ENCODE measurements around the gene RNF220. TPM values are rescaled to one million over a fixed set of nuclear protein-coding genes. Genes with fewer than 3 reads are reported as not detected.

RNF220 gene
- total and polyA plus RNA-seq, 9 donors: 54.5 to 63.4 (median 56.7) TPM

- Histone ChIP-seq H3K27ac (ENCODE audit: low read length) (no peak overlapping the region), H3K4me1 (ENCODE audit: control insufficient read depth, insufficient read depth, low read length) (no peaks in the 10 kb centered on the region)
- 100% methylated on average over 3 of the region's 6 CpGs for WGBS (ENCODE audit: insufficient coverage)
Observed at GRCh38 chr1:44537538-44537937, 132.5 kb downstream of the RNF220 start.

GRCh38 chr1:44537956-44538355 lies 132.9 kb downstream of the RNF220 start:
- 60% methylated on average over 2 of the region's 3 CpGs for WGBS (ENCODE audit: insufficient coverage)
- DNase-seq: no peak
- no peak overlapping the region for H3K27ac ChIP-seq (ENCODE audit: low read length)
- no peaks in the 10 kb centered on the region for H3K9me3 ChIP-seq (replicated peaks; ENCODE audit: control insufficient read depth, low read depth, low read length)
- no peak overlapping the region for H3K4me3 ChIP-seq (ENCODE audit: low read length)
- H3K4me1 ChIP-seq (ENCODE audit: control insufficient read depth, insufficient read depth, low read length): no peaks in the 10 kb centered on the region
- H3K36me3 ChIP-seq (ENCODE audit: control insufficient read depth, insufficient read depth, low read length): no peaks in the 10 kb centered on the region
- H3K27me3 ChIP-seq (ENCODE audit: control insufficient read depth, insufficient read depth, low read length): peaks cover 6% of the 10 kb centered on the region

More at GRCh38 chr1:44537538-44537937, 132.5 kb downstream of the RNF220 start:
- Histone ChIP-seq H3K9me3 (replicated peaks; ENCODE audit: control insufficient read depth, low read depth, low read length) (no peaks in the 10 kb centered on the region), H3K27me3 (ENCODE audit: control insufficient read depth, insufficient read depth, low read length) (peaks cover 6% of the 10 kb centered on the region), H3K36me3 (ENCODE audit: control insufficient read depth, insufficient read depth, low read length) (no peaks in the 10 kb centered on the region), H3K4me3 (ENCODE audit: low read length) (no peak overlapping the region)
- DNase-seq: no peak

GRCh38 chr1:44539991-44540730 lies 135.1 kb downstream of the RNF220 start:
- Histone ChIP-seq H3K27me3 (ENCODE audit: control insufficient read depth, insufficient read depth, low read length) (peaks cover 17% of the 10 kb centered on the region), H3K27ac (ENCODE audit: low read length) (no peak overlapping the region), H3K4me1 (ENCODE audit: control insufficient read depth, insufficient read depth, low read length) (no peaks in the 10 kb centered on the region), H3K4me3 (ENCODE audit: low read length) (no peak overlapping the region), H3K9me3 (replicated peaks; ENCODE audit: control insufficient read depth, low read depth, low read length) (no peaks in the 10 kb centered on the region), H3K36me3 (ENCODE audit: control insufficient read depth, insufficient read depth, low read length) (no peaks in the 10 kb centered on the region)
- no peak for DNase-seq
- WGBS (ENCODE audit: insufficient coverage): no CpG with 5 or more reads among the region's 6 CpGs

GRCh38 chr1:44542420-44543063 lies 137.5 kb downstream of the RNF220 start:
- 16% methylated on average over 7 of the region's 14 CpGs for WGBS (ENCODE audit: insufficient coverage)
- Histone ChIP-seq H3K27ac (ENCODE audit: low read length) (no peak overlapping the region), H3K4me3 (ENCODE audit: low read length) (no peak overlapping the region), H3K36me3 (ENCODE audit: control insufficient read depth, insufficient read depth, low read length) (no peaks in the 10 kb centered on the region), H3K27me3 (ENCODE audit: control insufficient read depth, insufficient read depth, low read length) (peaks cover 21% of the 10 kb centered on the region), H3K9me3 (replicated peaks; ENCODE audit: control insufficient read depth, low read depth, low read length) (no peaks in the 10 kb centered on the region), H3K4me1 (ENCODE audit: control insufficient read depth, insufficient read depth, low read length) (no peaks in the 10 kb centered on the region)
- DNase-seq: no peak

- no peak overlapping the region for H3K4me3 ChIP-seq (ENCODE audit: low read length)
- H3K27me3 ChIP-seq (ENCODE audit: control insufficient read depth, insufficient read depth, low read length): peaks cover 21% of the 10 kb centered on the region
- H3K27ac ChIP-seq (ENCODE audit: low read length): no peak overlapping the region
- no peaks in the 10 kb centered on the region for H3K9me3 ChIP-seq (replicated peaks; ENCODE audit: control insufficient read depth, low read depth, low read length)
- 8% methylated on average over 7 of the region's 15 CpGs for whole genome bisulfite sequencing (ENCODE audit: insufficient coverage)
- no peaks in the 10 kb centered on the region for H3K4me1 ChIP-seq (ENCODE audit: control insufficient read depth, insufficient read depth, low read length)
- no peak for DNase-seq
- no peaks in the 10 kb centered on the region for H3K36me3 ChIP-seq (ENCODE audit: control insufficient read depth, insufficient read depth, low read length)
Observed at GRCh38 chr1:44543064-44543744, 138.1 kb downstream of the RNF220 start.

GRCh38 chr1:44543786-44544185 lies 138.7 kb downstream of the RNF220 start:
- Histone ChIP-seq H3K9me3 (replicated peaks; ENCODE audit: control insufficient read depth, low read depth, low read length) (no peaks in the 10 kb centered on the region), H3K27ac (ENCODE audit: low read length) (no peak overlapping the region), H3K4me3 (ENCODE audit: low read length) (no peak overlapping the region), H3K27me3 (ENCODE audit: control insufficient read depth, insufficient read depth, low read length) (peaks cover 21% of the 10 kb centered on the region), H3K36me3 (ENCODE audit: control insufficient read depth, insufficient read depth, low read length) (no peaks in the 10 kb centered on the region), H3K4me1 (ENCODE audit: control insufficient read depth, insufficient read depth, low read length) (no peaks in the 10 kb centered on the region)
- no peak for DNase-seq
- 22% methylated on average over 4 of the region's 7 CpGs for WGBS (ENCODE audit: insufficient coverage)

GRCh38 chr1:44544960-44545359 lies 139.9 kb downstream of the RNF220 start:
- Histone ChIP-seq H3K27ac (ENCODE audit: low read length) (no peak overlapping the region), H3K4me3 (ENCODE audit: low read length) (no peak overlapping the region), H3K36me3 (ENCODE audit: control insufficient read depth, insufficient read depth, low read length) (no peaks in the 10 kb centered on the region), H3K27me3 (ENCODE audit: control insufficient read depth, insufficient read depth, low read length) (peaks cover 21% of the 10 kb centered on the region), H3K4me1 (ENCODE audit: control insufficient read depth, insufficient read depth, low read length) (no peaks in the 10 kb centered on the region), H3K9me3 (replicated peaks; ENCODE audit: control insufficient read depth, low read depth, low read length) (no peaks in the 10 kb centered on the region)
- WGBS (ENCODE audit: insufficient coverage): 86% methylated on average over 5 of the region's 9 CpGs
- DNase-seq: no peak

- Histone ChIP-seq H3K27me3 (ENCODE audit: control insufficient read depth, insufficient read depth, low read length) (peaks cover 21% of the 10 kb centered on the region), H3K27ac (ENCODE audit: low read length) (no peak overlapping the region), H3K36me3 (ENCODE audit: control insufficient read depth, insufficient read depth, low read length) (no peaks in the 10 kb centered on the region), H3K4me1 (ENCODE audit: control insufficient read depth, insufficient read depth, low read length) (no peaks in the 10 kb centered on the region), H3K9me3 (replicated peaks; ENCODE audit: control insufficient read depth, low read depth, low read length) (no peaks in the 10 kb centered on the region), H3K4me3 (ENCODE audit: low read length) (no peak overlapping the region)
- no peak for DNase-seq
- WGBS (ENCODE audit: insufficient coverage): 72% methylated on average over 4 of the region's 6 CpGs
Observed at GRCh38 chr1:44545961-44546360, 140.9 kb downstream of the RNF220 start.

GRCh38 chr1:44546403-44547053 lies 141.5 kb downstream of the RNF220 start:
- no peak overlapping the region for H3K4me3 ChIP-seq (ENCODE audit: low read length)
- no peaks in the 10 kb centered on the region for H3K9me3 ChIP-seq (replicated peaks; ENCODE audit: control insufficient read depth, low read depth, low read length)
- 24% methylated on average over 6 of the region's 10 CpGs for WGBS (ENCODE audit: insufficient coverage)
- no peak for DNase-seq
- peaks cover 21% of the 10 kb centered on the region for H3K27me3 ChIP-seq (ENCODE audit: control insufficient read depth, insufficient read depth, low read length)
- no peaks in the 10 kb centered on the region for H3K4me1 ChIP-seq (ENCODE audit: control insufficient read depth, insufficient read depth, low read length)
- no peak overlapping the region for H3K27ac ChIP-seq (ENCODE audit: low read length)
- H3K36me3 ChIP-seq (ENCODE audit: control insufficient read depth, insufficient read depth, low read length): no peaks in the 10 kb centered on the region

- H3K4me3 ChIP-seq (ENCODE audit: low read length): no peak overlapping the region
- no peaks in the 10 kb centered on the region for H3K36me3 ChIP-seq (ENCODE audit: control insufficient read depth, insufficient read depth, low read length)
- no peaks in the 10 kb centered on the region for H3K9me3 ChIP-seq (replicated peaks; ENCODE audit: control insufficient read depth, low read depth, low read length)
- H3K27ac ChIP-seq (ENCODE audit: low read length): no peak overlapping the region
- peaks cover 21% of the 10 kb centered on the region for H3K27me3 ChIP-seq (ENCODE audit: control insufficient read depth, insufficient read depth, low read length)
- DNase-seq: no peak
- 70% methylated on average over 3 of the region's 6 CpGs for WGBS (ENCODE audit: insufficient coverage)
- H3K4me1 ChIP-seq (ENCODE audit: control insufficient read depth, insufficient read depth, low read length): no peaks in the 10 kb centered on the region
Observed at GRCh38 chr1:44547361-44547760, 142.3 kb downstream of the RNF220 start.
